GM19463 (cell line): ENCODE data around the gene HTT.
A peak's percentile ranks its signal among the peaks of the same experiment; 100 is the strongest.

Experiments
- ATAC-seq: cut with Tn5 transposase; IDR thresholded peaks from one replicate; pipeline ENCODE4 v1.9.1; 2021; ENCODE audit warnings: mild to moderate bottlenecking, moderate library complexity; ENCODE audit not compliant: unreplicated experiment

Gene HTT

DNA sequence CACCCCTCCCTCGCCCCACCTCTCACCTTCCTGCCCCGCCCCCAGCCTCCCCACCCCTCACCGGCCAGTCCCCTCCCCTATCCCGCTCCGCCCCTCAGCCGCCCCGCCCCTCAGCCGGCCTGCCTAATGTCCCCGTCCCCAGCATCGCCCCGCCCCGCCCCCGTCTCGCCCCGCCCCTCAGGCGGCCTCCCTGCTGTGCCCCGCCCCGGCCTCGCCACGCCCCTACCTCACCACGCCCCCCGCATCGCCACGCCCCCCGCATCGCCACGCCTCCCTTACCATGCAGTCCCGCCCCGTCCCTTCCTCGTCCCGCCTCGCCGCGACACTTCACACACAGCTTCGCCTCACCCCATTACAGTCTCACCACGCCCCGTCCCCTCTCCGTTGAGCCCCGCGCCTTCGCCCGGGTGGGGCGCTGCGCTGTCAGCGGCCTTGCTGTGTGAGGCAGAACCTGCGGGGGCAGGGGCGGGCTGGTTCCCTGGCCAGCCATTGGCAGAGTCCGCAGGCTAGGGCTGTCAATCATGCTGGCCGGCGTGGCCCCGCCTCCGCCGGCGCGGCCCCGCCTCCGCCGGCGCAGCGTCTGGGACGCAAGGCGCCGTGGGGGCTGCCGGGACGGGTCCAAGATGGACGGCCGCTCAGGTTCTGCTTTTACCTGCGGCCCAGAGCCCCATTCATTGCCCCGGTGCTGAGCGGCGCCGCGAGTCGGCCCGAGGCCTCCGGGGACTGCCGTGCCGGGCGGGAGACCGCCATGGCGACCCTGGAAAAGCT, at the start of gene HTT, which contains the start of gene HTT-AS:
Gene HTT (plus strand): TSS at position 604 of the 768 bp plus-strand sequence. CDS start 145 bp downstream, at position 749.
Gene HTT-AS (minus strand): TSS at position 461 of the 768 bp plus-strand sequence.
- peak; percentile 82 for ATAC-seq

DNA sequence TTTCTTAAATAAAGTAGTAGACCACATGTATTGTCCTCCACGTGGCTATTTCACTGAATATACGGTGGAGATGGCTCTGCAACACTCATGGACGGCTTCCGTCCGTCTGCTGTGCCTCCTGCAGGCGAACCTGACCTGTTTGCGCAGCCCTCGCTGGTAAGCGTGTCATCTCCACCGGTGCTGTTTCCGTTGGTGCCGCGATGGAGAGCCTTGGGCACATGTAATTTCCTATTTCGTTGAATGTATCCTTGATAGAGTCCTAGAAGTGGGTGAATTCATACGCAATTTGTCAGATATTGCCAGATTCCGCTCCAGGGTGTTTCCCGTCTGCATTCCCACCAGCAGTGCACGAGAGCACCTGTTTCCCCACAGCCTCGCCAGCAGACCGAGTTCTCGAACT, 48.6 kb upstream of the HTT start:
- ATAC-seq = no peak

DNA sequence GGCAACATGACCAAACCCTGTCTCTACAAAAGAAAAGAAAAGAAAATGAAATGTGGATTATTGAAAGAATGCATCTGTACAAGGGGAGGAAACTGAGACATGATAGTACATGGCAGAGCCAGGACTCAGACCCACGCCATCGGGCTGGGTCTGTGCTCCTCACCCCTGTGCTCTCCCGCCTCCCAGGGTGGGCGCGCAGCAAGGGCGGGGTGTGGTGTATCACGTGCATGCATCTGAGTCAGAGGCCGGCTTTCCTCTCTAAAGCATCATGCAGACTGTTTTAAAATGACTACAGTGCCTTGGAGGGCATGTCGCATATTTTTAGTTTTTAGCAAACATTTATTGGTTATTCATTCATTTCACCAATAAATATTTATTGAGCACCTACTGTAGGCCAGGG, 47.9 kb upstream of the HTT start:
- no peak for ATAC-seq

DNA sequence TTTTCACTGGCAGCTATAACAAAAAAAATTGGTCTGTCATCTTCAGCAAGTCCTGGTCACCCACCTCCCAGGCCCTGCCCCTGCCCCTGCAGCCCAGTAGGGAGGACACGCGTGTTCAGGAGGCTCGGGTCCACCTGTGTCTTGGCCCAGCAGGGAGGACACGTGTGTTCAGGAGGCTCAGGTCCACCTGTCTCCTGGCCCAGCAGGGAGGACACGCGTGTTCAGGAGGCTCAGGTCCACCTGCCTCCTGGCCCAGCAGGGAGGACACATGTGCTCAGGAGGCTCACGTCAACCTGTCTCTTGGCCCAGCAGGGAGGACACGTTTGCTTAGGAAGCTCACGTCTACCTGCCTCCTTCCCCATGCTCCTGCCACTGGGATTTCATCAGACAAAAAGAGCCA, 45.0 kb upstream of the HTT start:
- no peak for ATAC-seq

DNA sequence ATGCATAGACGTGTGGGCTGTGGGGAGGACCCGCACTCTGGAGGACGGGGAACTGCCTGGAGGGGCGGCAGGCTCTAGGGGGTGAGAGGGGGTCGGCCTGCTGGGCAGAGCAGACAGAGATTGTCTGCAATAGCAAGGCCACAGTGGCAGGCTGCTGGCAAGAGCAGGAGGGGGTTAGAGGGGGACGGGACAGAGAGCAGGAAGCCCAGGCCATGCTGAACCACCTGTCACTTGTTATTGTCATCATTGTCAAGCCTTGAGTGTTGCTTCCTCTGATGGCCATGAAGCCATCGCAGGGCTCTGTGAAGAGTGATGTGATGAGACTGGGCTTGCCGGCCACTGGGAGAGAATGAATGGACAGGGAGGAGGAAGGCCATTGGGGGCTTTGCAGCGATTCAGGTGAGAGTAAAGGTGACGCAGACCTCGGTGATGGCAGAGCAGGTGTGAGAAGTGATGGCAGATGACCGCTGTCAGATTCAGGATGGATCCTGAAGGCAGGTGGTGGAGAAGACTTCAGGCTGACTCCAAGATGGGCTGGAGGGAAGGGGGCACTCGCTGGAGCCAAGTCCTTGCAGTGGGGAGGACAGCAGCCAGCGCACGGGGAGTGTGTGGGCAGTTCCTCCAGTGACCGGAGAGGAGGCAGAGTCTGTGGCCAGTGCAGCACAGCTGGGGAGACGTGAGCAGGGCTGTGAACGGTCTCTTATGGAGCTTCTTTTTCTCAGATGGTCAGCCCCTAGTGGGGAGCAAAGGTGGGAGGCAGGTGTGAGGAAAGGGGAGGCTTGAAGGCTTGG, 43.7 kb upstream of the HTT start:
- ATAC-seq = no peak

DNA sequence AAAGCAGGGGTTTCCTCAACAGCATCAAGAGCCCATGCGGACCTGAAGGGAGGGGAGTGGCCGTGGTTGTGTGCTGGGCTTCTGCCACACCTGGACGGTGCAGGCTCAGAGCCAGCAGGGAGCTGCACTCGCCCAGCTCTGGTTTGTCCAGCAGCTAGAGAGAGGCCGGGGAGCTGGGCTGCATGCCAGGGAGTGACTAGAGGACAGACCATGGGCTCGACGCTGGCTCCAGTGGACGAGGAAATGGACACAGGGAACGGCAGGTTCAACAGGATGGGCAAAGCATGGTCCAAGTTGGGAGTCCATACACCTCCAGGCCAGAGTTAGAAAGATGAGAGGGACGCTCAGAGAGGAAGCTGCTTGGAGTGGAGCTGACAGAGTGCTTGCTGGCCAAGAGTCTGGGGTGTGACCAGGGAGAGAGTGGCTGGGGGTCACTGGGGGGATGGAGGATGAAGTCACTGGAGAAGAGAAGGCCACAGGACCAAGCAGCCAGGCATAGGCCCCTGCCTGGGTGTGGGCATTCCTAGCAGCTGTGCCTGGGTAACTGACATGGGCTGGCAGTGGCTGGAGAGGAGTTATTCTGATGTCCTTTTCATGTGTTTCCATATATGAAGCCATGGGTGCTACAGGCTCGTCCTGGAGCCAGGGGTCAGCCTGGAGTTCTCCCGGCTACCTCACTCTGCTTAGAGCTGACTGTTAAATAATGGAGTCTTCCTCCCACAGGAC, 43.0 kb upstream of the HTT start:
- ATAC-seq = no peak

DNA sequence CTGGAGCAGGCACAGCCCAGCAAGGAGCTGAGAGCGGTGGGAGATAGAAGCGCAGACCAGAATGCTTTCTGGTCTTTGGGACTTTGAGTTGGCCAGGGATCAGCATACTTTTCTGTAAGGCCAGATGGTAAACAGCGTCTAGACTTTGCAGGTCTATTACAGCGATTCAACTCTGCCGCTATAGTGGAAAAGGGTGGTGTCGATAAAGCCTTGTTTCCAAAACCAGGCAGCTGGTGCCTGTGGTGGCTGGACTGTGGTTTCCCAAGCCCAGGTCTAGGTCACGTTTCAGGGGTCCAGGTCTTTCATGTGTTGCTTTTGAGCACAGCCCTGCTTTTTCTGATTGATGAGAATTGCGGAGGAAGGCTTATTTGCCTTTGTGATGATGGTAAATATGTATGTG, 40.2 kb upstream of the HTT start:
- no peak for ATAC-seq

DNA sequence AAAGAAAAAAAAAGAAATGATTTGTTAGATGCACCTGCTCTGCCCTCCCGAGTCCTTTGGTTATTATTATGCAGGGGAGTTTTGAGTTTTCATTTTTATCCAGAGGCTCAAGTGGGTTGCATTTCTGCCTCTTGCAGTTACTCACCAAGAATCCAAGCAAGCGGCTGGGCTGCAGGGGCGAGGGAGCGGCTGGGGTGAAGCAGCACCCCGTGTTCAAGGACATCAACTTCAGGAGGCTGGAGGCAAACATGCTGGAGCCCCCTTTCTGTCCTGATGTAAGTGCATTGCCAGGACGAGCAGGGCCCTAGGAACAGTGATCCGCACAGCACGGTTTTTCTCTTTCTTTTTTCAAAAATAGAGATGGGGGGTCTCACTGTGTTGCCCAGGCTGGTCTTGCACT, 39.2 kb upstream of the HTT start:
- ATAC-seq = no peak

DNA sequence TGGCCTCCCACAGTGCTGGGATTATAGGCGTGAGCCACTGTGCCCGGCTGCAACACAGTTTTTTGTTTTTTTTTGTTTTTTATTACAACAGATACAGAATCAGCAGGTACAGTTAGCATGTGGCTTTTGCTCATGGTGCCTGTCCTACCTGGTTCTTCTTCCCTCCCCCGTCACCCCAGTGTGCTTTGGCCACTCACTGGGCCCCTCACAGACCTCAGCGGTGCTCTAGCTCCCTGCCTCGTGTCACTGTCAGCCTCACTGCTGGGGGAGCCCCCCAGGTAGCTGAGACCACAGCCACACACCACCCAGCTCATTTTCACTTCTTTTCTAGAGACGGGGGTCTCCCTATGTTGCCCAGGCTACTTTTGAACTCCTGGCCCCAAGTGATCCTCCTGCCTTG, 38.8 kb upstream of the HTT start:
- ATAC-seq = no peak

DNA sequence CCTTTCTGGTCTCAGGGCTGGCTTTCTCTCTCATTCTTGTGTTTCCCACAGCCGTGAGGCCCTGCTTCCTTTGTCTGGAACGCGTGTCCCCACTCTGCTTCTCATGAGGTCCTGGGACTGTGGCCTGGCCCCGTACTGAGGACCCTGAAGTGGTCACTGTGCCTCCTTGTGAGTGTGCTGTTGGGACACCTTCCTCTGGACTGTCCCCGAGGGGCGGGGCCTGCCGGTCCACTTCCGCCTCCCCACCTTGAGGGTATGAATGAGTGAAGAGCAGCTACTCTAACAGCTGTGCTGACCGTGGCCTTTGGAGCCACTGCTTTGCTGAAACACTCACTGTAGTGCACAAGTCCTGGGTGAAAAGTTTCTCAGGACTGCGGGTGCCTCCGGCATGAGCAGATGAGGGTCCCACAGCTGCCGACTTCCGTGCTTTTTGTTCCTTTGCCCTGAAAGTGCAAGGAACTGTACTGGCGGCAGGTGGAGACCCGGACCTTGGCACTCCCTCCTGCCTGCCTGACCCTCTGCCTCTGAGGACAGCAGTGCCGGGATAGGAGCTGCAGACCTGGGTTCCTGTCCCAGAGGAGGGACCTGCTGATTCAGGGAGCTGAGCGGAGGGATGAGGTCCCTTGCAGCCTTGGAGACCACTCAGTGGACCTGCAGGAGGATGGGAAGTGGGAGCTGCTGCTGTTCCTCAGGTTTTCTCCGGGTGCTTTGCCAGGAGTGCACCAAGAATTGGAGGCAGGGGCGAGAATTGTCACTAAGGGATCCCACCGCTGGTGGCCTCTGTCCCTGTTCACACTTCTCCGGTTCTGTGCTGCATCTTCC, 38.1 kb upstream of the HTT start:
- ATAC-seq = no peak

DNA sequence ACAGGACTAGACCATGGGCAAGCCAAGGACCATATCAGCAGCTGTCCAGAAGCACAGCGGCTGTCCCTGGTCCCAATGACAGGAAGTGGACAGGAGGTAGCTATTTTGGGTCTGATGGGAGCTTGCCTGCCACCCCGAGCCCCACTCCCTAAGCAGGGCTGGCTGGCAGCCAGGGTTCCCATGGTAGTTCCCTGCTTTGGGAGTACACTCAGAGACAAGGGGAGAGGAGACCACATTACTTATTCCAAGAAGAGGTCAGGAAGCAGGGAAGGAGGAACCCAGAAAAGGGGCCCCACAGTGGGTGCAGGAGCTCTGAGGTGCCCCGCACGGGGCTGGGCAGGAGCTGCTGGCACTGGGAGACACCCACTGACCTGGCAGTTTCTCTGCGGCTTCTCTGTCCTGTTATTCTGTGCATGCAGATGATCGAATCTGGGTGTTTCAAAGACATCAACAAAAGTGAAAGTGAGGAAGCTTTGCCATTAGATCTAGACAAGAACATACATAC, 36.5 kb upstream of the HTT start:
- no peak for ATAC-seq

DNA sequence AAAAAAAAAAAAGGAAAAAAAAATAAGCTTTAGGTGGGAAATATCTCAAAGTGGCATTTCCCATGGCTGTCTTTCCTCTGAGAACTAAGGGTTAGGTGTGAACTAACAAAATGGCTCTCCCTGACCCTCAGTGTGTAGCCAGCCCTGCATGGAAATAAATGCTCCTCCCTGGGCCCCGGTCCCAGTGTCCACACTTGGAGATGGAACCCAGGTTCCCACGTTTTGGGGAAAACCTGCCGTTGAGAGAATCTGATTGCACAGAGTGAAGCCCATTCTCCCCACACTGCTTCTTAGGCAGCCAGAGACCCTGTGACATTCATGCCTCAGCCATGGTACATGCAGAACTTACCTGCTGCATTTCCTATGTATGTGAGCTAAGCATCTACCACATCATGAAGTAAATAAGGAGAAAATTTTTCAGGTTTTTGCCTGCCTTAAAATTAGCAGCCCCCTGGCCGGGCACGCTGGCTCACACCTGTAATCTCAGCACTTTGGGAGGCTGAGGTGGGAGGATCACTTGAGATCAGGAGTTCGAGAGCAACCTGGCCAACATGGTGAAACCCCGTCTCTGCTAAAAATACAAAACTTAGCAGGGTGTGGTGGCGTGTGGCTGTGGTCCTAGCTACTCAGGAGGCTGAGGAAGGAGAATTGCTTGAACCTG, 34.6 kb upstream of the HTT start:
- no peak for ATAC-seq

DNA sequence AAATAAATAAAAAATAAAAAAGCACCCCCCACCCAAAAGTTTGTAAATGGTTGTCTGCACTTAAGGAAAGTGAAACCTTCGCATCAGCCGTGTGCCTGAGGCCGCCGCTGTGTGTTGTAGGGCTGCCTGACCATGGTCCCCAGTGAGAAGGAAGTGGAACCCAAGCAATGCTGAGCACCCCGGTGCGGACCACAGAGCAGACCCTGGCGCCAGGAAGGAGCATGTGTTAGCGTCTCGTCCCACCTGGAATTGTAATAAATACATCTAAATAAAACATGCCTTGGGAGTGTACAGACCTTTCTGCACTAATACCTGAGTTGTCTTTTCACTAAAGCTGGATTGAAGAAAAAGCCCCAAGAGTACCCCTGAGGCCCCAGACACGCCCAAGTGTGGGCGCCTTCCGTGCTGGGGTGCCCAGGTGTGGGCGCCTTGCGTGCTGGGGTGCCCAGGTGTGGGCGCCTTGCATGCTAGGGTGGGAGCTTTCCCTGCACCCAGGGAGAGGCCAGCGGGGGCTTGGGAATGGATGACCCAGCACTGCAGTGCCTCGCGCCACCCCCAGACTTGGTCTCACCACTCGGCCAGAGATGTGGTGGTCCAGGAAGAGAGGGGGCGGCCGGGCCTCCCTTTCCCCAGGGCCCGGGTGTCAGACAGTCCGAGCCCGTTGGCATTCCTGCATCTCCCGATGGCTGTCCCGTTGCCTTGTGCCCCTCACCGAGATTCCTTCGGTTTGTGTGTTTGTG, 33.9 kb upstream of the HTT start:
- ATAC-seq = no peak

DNA sequence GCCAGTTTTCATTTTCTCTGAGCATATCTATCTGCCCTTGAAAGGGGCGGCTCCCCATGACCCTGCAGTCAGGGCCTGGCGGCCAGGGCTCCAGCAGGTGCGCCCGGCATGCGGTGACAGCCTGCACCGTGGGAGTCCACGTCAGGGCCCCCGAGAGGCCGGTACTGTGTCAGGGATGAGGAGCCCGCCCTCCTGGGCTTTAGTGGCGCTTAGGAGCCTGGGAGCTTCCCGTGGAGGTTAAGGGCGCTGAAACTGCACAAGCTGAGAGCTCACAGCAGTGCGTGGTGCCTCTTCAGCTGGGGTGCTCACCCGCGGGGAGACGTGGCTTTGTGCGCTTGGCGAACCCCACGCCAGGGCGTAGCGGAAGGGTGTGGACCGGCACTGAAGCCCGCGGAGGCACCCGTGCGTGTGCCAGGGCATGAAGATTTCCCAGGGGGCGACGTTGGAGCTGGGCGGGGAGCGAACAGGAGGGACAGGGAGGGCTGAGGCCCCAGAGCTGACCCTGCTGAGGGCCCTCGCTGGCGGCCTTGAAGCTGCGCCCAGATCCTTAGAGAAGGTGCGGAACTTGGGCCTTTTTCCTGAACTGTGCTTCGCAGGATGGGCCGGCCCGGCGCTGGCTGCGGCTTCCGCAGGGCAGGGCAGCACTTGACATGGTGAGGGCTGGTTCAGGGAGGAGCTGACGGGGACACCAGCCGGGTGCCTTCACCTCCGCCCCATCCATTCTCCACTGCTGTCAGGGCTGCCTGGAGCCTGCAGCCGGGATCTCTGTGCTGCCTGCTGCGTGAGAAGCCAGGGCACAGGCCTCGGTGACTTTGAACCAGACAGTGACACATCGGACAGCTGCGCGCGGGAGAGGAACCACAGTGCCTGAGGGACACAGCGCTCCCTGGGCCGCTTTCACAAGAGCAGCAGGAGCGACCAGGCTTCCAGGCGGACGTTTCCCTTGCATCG, 33.0 kb upstream of the HTT start:
- peak; percentile 33 for ATAC-seq

DNA sequence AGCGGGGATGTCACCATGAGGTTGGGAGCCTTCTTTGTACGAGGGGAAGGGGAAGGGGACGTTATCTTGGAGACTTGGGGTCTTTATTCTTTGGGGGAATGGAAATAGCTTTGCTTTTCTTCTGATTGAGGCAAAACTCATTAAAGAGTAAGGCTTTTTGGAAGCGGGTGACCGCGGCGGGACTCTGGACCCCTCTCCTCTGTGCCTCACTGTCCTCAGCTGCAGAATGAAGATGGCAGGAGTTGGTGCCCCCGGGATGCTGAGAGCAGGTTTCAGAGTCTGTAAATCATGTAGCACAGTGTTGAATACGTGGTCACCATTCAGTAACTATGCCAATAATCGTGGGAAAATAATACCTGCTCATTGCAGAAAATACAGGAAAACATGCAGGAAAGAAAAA, 32.3 kb upstream of the HTT start:
- ATAC-seq = no peak

DNA sequence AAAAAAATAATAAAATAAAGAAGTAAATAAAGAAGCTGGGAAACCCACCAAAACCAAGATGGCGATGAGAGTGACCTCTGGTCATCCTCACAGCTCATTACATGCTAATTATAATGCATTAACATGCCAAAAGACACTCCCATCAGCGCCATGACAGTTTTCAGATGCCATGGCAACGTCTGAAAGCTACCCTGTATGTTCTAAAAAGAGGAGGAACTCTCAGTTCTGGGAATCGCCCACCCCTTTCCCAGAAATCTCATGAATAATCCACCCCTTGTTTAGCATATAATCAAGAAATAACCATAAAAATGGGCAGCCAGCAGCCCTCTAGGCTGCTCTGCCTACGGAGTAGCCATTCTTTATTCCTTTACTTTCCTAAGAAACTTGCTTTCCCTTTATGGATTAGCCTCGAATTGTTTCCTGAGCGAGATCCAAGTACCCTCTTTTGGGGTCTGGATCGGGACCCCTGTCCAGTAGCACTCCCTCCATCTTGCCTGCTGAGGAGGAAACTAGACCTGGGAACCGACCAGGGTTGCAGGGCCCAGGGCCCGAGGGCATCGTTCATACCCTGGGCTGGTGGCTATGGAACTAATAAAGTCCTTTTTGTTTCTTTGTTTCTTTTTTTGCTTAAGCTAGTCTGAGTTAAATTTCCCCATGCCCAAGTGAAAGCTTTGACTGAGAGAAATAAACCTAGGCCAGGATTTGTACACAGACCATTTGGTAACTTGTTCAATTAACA, 31.0 kb upstream of the HTT start:
- no peak for ATAC-seq
